DOHH2 (cell line): ENCODE data around the gene TLCD1.

Source experiments
- H3F3A ChIP-seq: fragments of 200-600 bp; sonication (generic), shearing (Covaris generic); 2 replicates; pipeline ENCODE4 v1.6.0; 2016; ENCODE audit warnings: antibody characterized with exemption, mild to moderate bottlenecking; ENCODE audit not compliant: control insufficient read depth, insufficient read depth
- H3K27ac ChIP-seq: fragments of 200-600 bp; sonication (generic); 2 replicates; pipeline ENCODE4 v1.5.1; 2014; ENCODE audit warnings: low read depth, mild to moderate bottlenecking, low read length, moderate library complexity
- H3K27me3 ChIP-seq: fragments of 200-600 bp; sonication (generic); 2 replicates; pipeline ENCODE4 v1.6.1; 2014; ENCODE audit warnings: mild to moderate bottlenecking, low read length, mixed read lengths; ENCODE audit not compliant: control insufficient read depth
- H3K36me3 ChIP-seq: fragments of 200-600 bp; sonication (generic); 2 replicates; pipeline ENCODE4 v1.6.1; 2014; ENCODE audit warnings: mild to moderate bottlenecking, low read length, moderate library complexity, mixed read lengths; ENCODE audit not compliant: control insufficient read depth
- H3K4me1 ChIP-seq: fragments of 200-600 bp; sonication (generic); 2 replicates; pipeline ENCODE4 v1.6.1; 2014; ENCODE audit warnings: mild to moderate bottlenecking, low read length, mixed read lengths; ENCODE audit not compliant: control insufficient read depth
- H3K4me2 ChIP-seq: fragments of 200-600 bp; sonication (generic); 2 replicates; pipeline ENCODE4 v1.6.0; 2014; ENCODE audit warnings: mild to moderate bottlenecking, low read length, moderate library complexity
- H3K4me3 ChIP-seq: fragments of 200-600 bp; sonication (generic); 2 replicates; pipeline ENCODE4 v1.5.1; 2014; ENCODE audit warnings: mild to moderate bottlenecking, low read length, mixed read lengths
- H3K79me2 ChIP-seq: fragments of 200-600 bp; sonication (generic); 2 replicates; pipeline ENCODE4 v1.6.1; 2014; ENCODE audit warnings: mild to moderate bottlenecking, low read length, mixed read lengths; ENCODE audit not compliant: control insufficient read depth
- H3K9me2 ChIP-seq: fragments of 200-600 bp; sonication (generic); replicated peaks from 2 replicates; pipeline ENCODE4 v1.6.1; 2014; ENCODE audit warnings: mild to moderate bottlenecking, low read length, mixed read lengths; ENCODE audit not compliant: control insufficient read depth
- H3K9me3 ChIP-seq: fragments of 200-600 bp; sonication (generic); 2 replicates; pipeline ENCODE4 v1.6.1; 2014; ENCODE audit warnings: antibody characterized with exemption, low read length, mixed read lengths; ENCODE audit not compliant: control insufficient read depth, insufficient read depth
- H4K20me1 ChIP-seq: fragments of 200-600 bp; sonication (generic); 2 replicates; pipeline ENCODE4 v1.6.0; 2014; ENCODE audit warnings: low read depth, mild to moderate bottlenecking, antibody characterized with exemption, low read length, moderate library complexity; ENCODE audit not compliant: control insufficient read depth, insufficient read depth
- CTCF ChIP-seq: fragments of 200-600 bp; sonication (generic); IDR thresholded peaks from one replicate; pipeline ENCODE4 v1.5.1; 2014; ENCODE audit warnings: antibody characterized with exemption, mild to moderate bottlenecking, low read depth, low read length; ENCODE audit not compliant: poor library complexity, severe bottlenecking
- EZH2phosphoT487 ChIP-seq: fragments of 200-600 bp; sonication (generic); IDR thresholded peaks from 2 replicates; pipeline ENCODE4 v1.6.1; 2017; ENCODE audit warnings: borderline replicate concordance, mild to moderate bottlenecking, antibody characterized with exemption, low read length, moderate library complexity, mixed read lengths

The TLCD1 gene

DNA sequence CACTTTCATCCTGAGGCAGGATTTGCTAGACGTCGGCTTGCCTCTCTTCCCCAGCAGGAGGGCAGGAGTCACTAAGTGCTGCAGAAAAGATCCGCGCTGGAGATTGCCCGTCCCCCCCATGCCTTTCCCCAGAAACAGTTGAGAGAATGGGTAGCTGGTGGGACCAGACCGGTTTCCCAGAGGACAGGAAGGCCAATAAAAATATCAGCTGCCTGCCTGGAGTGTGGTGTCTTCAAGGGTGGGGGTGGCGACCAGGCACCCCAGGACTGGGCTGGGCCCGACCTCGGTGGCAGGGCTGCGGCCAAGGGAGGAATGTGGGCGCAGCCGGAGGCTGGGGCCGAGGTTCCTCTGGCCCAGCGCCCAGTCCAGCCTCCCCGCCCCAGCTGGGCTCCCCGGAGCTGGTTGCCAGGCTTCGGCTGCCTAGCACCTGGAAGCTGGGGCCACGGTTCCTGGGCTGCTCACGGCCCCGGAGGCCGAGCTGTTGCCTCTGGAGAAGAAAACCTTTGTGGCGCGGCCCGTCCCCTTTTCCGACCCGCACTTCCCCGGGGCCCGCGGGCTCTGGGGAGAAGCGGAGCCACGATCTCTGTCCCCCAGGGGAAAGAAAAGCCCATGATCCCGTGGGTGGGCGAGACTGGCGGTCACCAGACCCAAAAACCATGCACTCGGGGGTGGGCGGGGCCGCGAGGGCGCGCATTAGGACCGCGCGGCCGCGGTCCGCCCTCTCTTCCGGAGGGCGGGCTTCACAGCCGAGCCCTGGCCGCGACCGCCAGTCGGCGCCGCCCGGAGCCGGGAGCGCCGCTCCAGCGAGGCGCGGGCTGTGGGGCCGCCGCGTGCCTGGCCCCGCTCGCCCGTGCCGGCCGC is 17.4 kb upstream of the TLCD1 start, which contains the start of gene TRAF4:
Gene TRAF4, plus strand, starts transcription at position 769 of the 861 bp plus-strand sequence. CDS start 102 bp downstream, outside the sequence.
- H3K4me2 ChIP-seq: peak within 1 kb of the TSS; percentile 99
- H3K4me1 ChIP-seq: peaks cover 72% of the 10 kb centered on the region
- H3K27ac ChIP-seq: peak within 1 kb of the TSS; percentile 90
- H3K4me3 ChIP-seq: peak within 1 kb of the TSS; percentile 97
- no peaks in the 10 kb centered on the region for H3K9me2 ChIP-seq
- peaks cover 69% of the 10 kb centered on the region for H3K79me2 ChIP-seq
- TF ChIP-seq EZH2phosphoT487 (no peak), CTCF (no peak)
- peaks cover 20% of the 10 kb centered on the region for H4K20me1 ChIP-seq
- peaks cover 31% of the 10 kb centered on the region for H3F3A ChIP-seq
- H3K27me3 ChIP-seq: no peaks in the 10 kb centered on the region
- peaks cover 70% of the 10 kb centered on the region for H3K36me3 ChIP-seq
- H3K9me3 ChIP-seq: no peaks in the 10 kb centered on the region

- Histone ChIP-seq H3K4me2 (peak overlapping the region; percentile 78), H3K27me3 (no peaks in the 10 kb centered on the region), H3K79me2 (peaks cover 60% of the 10 kb centered on the region), H3K4me1 (peaks cover 80% of the 10 kb centered on the region), H3K9me3 (peaks cover 5% of the 10 kb centered on the region; the same call in 1 of the 2 replicates), H3K9me2 (no peaks in the 10 kb centered on the region), H4K20me1 (peaks cover 12% of the 10 kb centered on the region), H3K4me3 (peak overlapping the region; percentile 64), H3K27ac (peak overlapping the region; percentile 90), H3F3A (peaks cover 29% of the 10 kb centered on the region), H3K36me3 (peaks cover 63% of the 10 kb centered on the region)
- TF ChIP-seq CTCF (no peak), EZH2phosphoT487 (no peak)
Measured at GRCh38 chr17:28741358-28742349, 15.6 kb upstream of the TLCD1 start.

DNA sequence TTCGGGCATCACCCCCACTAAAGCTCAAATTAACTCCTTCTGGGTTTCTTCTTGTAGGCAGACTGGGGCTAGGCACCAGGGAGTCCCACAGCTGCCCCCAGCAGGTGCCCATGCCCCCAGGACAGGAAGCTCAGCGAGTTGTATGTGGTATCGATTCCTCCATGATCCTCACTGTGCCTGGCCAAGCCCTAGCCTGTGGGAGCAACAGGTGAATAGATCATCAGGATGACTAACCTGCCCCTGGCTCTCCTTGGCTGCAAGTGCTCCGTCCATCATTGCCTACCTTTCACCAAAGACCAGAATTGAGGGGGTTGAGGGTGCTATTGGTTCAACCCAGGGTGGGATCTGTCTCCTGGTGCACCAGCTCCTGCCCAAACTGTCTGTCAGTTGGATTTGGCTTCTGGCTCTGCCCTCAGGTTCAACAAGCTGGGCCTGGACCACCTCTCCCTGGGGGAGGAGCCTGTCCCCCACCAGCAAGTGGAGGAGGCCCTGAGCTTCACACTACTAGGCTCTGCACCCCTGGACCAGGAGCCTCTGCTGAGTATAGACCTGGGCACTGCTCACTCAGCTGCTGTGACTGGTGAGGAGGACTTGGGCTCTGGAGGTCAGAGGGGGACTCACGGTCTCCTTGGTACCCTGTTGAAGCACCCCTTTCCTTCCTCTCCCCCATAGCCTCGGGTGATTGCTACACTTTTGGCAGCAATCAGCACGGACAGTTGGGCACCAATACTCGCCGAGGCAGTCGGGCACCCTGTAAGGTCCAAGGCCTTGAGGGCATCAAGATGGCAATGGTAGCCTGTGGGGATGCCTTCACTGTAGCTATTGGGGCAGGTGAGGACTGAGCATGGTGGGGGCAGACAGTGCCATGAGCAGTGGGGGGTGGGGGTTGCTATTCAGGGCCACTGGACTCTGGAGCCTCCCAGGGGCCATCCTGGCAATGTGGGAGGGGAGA is 14.6 kb upstream of the TLCD1 start:
- Histone ChIP-seq H3K4me1 (peaks cover 70% of the 10 kb centered on the region), H3K27ac (peak overlapping the region; percentile 90), H4K20me1 (peaks cover 3% of the 10 kb centered on the region), H3K4me3 (peak overlapping the region; percentile 64), H3F3A (peaks cover 29% of the 10 kb centered on the region), H3K4me2 (peak overlapping the region; percentile 78), H3K9me2 (no peaks in the 10 kb centered on the region), H3K36me3 (peaks cover 53% of the 10 kb centered on the region), H3K79me2 (peaks cover 50% of the 10 kb centered on the region), H3K27me3 (no peaks in the 10 kb centered on the region), H3K9me3 (peaks cover 5% of the 10 kb centered on the region; the same call in 1 of the 2 replicates)
- TF ChIP-seq EZH2phosphoT487: no peak
- no peak for TF ChIP-seq CTCF
